Measurements from ENCODE around the gene PRKN. TPM values are rescaled to one million over a fixed set of nuclear protein-coding genes. Genes with fewer than 3 reads are reported as not detected.

PRKN gene
- 10 to 100 TPM in 1 of 4 donors, 1 to 10 TPM in 3; 5.5 to 17.9 (median 6.8) TPM for total RNA-seq

GRCh38 chr6:162727322-162728182 lies at the start of gene PRKN, which contains the start of gene PACRG:
Gene PRKN, minus strand, starts transcription at chr6:162727766.
Gene PACRG, plus strand, starts transcription at chr6:162727974.
- DNase-seq (ENCODE audit: low spot score in 2 of 2): peak; percentile 97
- Histone ChIP-seq H3K36me3 (no peaks in the 10 kb centered on the region), H3K9me3 (peaks cover 0 to 11% (median 0%) of the 10 kb centered on the region in 4 donors), H3K4me3 (peak within 1 kb of the TSS; percentile 82 to 95 (median 83)), H3K4me1 (peaks cover 0 to 15% (median 0%) of the 10 kb centered on the region in 4 donors), H3K27ac (peak within 1 kb of the TSS; percentile 90 to 95 (median 92)), H3K27me3 (no peaks in the 10 kb centered on the region)
- TF ChIP-seq EP300 (IDR thresholded peaks at IDR 0.05) (peak; percentile 93 to 94), CTCF (IDR thresholded peaks at IDR 0.05) (peak in 1 of 5 experiments; percentile 50), POLR2A (IDR thresholded peaks at IDR 0.05) (peak; percentile 80 to 93)
- 1 to 2% methylated on average over 58 to 60 of the region's 84 CpGs for WGBS, 2 donors

- H3K4me3 ChIP-seq: no peak overlapping the region
- TF ChIP-seq CTCF (IDR thresholded peaks at IDR 0.05): no peak
- TF ChIP-seq EP300 (IDR thresholded peaks at IDR 0.05): no peak
- TF ChIP-seq POLR2A (IDR thresholded peaks at IDR 0.05): no peak
- H3K4me1 ChIP-seq: no peaks in the 10 kb centered on the region
- no peak for DNase-seq (ENCODE audit: low spot score in 2 of 2)
- no peaks in the 10 kb centered on the region for H3K36me3 ChIP-seq
- H3K27ac ChIP-seq: no peak overlapping the region
- 76 to 85% methylated on average over 7 of the region's 7 CpGs for WGBS, 2 donors
- H3K9me3 ChIP-seq: peaks cover 0 to 16% (median 3%) of the 10 kb centered on the region in 4 donors
- no peaks in the 10 kb centered on the region for H3K27me3 ChIP-seq
Observed at GRCh38 chr6:162777091-162777490, 49.5 kb upstream of the PRKN start.

GRCh38 chr6:162773996-162774395 lies 46.4 kb upstream of the PRKN start:
- 80 to 87% methylated on average over 3 of the region's 3 CpGs for WGBS, 2 donors
- Histone ChIP-seq H3K27ac (no peak overlapping the region), H3K4me3 (no peak overlapping the region), H3K9me3 (no peaks in the 10 kb centered on the region), H3K36me3 (no peaks in the 10 kb centered on the region), H3K4me1 (no peaks in the 10 kb centered on the region), H3K27me3 (no peaks in the 10 kb centered on the region)
- TF ChIP-seq EP300 (IDR thresholded peaks at IDR 0.05): no peak
- no peak for DNase-seq (ENCODE audit: low spot score in 2 of 2)

GRCh38 chr6:162772466-162772865 lies 44.9 kb upstream of the PRKN start:
- H3K4me3 ChIP-seq: no peak overlapping the region
- no peaks in the 10 kb centered on the region for H3K4me1 ChIP-seq
- no peak for DNase-seq (ENCODE audit: low spot score in 2 of 2)
- TF ChIP-seq EP300 (IDR thresholded peaks at IDR 0.05): no peak
- no peak for TF ChIP-seq CTCF (IDR thresholded peaks at IDR 0.05)
- TF ChIP-seq POLR2A (IDR thresholded peaks at IDR 0.05): no peak
- H3K27me3 ChIP-seq: no peaks in the 10 kb centered on the region
- no peaks in the 10 kb centered on the region for H3K36me3 ChIP-seq
- no peaks in the 10 kb centered on the region for H3K9me3 ChIP-seq
- no peak overlapping the region for H3K27ac ChIP-seq

- H3K36me3 ChIP-seq: no peaks in the 10 kb centered on the region
- no peak for TF ChIP-seq CTCF (IDR thresholded peaks at IDR 0.05)
- no peak for TF ChIP-seq POLR2A (IDR thresholded peaks at IDR 0.05)
- no peak for TF ChIP-seq EP300 (IDR thresholded peaks at IDR 0.05)
- no peaks in the 10 kb centered on the region for H3K4me1 ChIP-seq
- H3K27ac ChIP-seq: no peak overlapping the region
- no peak overlapping the region for H3K4me3 ChIP-seq
- no peak for DNase-seq (ENCODE audit: low spot score in 2 of 2)
- 87 to 94% methylated on average over 1 of the region's 1 CpG for WGBS, 2 donors
- no peaks in the 10 kb centered on the region for H3K9me3 ChIP-seq
- H3K27me3 ChIP-seq: no peaks in the 10 kb centered on the region
Observed at GRCh38 chr6:162770955-162771354, 43.4 kb upstream of the PRKN start.

All from tibial nerve (tissue), 4 donors.